ENCODE measurements around the gene HOXC11. TPM values are rescaled to one million over a fixed set of nuclear protein-coding genes. Genes with fewer than 3 reads are reported as not detected.

Gene HOXC11
- total RNA-seq, result not detected

- intact Hi-C loops (cut with micrococcal nuclease), result no loop called here
- H3K4me1 Mint-ChIP-seq (ENCODE audit: low read depth), result peaks cover 20% of the 10 kb centered on the region
- peaks cover 83% of the 10 kb centered on the region for H3K27me3 Mint-ChIP-seq
- CTCF ChIA-PET, result interaction anchor here (0.6 to 1.8 kb wide), 3 partner anchors 12 to 463 kb away, joined by 3 read pairs; partner anchors contain the start of gene HOXC10
- peak within 1 kb of the TSS; percentile 4 for H3K27ac Mint-ChIP-seq
- no peak for DNase-seq
- POLR2A ChIA-PET, result no interaction called here
- peaks cover 8% of the 10 kb centered on the region for H3K36me3 Mint-ChIP-seq
- H3K9me3 Mint-ChIP-seq, result no peaks in the 10 kb centered on the region
- H3K4me3 Mint-ChIP-seq, result peak within 1 kb of the TSS; percentile 30
Measured at GRCh38 chr12:53972722-53973235, at the start of gene HOXC11. Gene HOXC11 (plus strand): TSS chr12:53973126. CDS start chr12:53973242, 116 bp downstream.

GRCh38 chr12:53924521-53925405 is 48.2 kb upstream of the HOXC11 start:
- Mint-ChIP-seq H3K4me1 (ENCODE audit: low read depth) (peaks cover 2% of the 10 kb centered on the region), H3K36me3 (no peaks in the 10 kb centered on the region), H3K4me3 (no peak overlapping the region), H3K9me3 (no peaks in the 10 kb centered on the region), H3K27ac (no peak overlapping the region), H3K27me3 (peaks cover 75% of the 10 kb centered on the region)
- POLR2A ChIA-PET, result no interaction called here
- intact Hi-C loops (cut with micrococcal nuclease), result no loop called here
- no peak for DNase-seq
- CTCF ChIA-PET, result no interaction called here

- no peaks in the 10 kb centered on the region for H3K9me3 Mint-ChIP-seq
- DNase-seq, result no peak
- no peaks in the 10 kb centered on the region for H3K36me3 Mint-ChIP-seq
- ChIA-PET POLR2A (no interaction called here), CTCF (interaction anchor here (0.6 kb wide), 1 partner anchor 105 kb away, joined by 3 read pairs; the partner anchor contains the start of gene HOXC5)
- peaks cover 2% of the 10 kb centered on the region for H3K4me1 Mint-ChIP-seq (ENCODE audit: low read depth)
- H3K27me3 Mint-ChIP-seq, result peaks cover 81% of the 10 kb centered on the region
- intact Hi-C loops (cut with micrococcal nuclease), result no loop called here
- H3K4me3 Mint-ChIP-seq, result no peak overlapping the region
- H3K27ac Mint-ChIP-seq, result no peak overlapping the region
Measured at GRCh38 chr12:53927220-53928029, 45.5 kb upstream of the HOXC11 start.

GRCh38 chr12:53928054-53928835 is 44.7 kb upstream of the HOXC11 start:
- no peak overlapping the region for H3K4me3 Mint-ChIP-seq
- DNase-seq, result no peak
- no peak overlapping the region for H3K27ac Mint-ChIP-seq
- peaks cover 2% of the 10 kb centered on the region for H3K4me1 Mint-ChIP-seq (ENCODE audit: low read depth)
- peaks cover 81% of the 10 kb centered on the region for H3K27me3 Mint-ChIP-seq
- POLR2A ChIA-PET, result no interaction called here
- H3K36me3 Mint-ChIP-seq, result no peaks in the 10 kb centered on the region
- H3K9me3 Mint-ChIP-seq, result no peaks in the 10 kb centered on the region
- CTCF ChIA-PET, result interaction anchor here (0.6 to 0.8 kb wide), 3 partner anchors 44 to 159 kb away, joined by 3 read pairs; partner anchors contain the start of gene HOXC5
- intact Hi-C loops (cut with micrococcal nuclease), result no loop called here

DNA sequence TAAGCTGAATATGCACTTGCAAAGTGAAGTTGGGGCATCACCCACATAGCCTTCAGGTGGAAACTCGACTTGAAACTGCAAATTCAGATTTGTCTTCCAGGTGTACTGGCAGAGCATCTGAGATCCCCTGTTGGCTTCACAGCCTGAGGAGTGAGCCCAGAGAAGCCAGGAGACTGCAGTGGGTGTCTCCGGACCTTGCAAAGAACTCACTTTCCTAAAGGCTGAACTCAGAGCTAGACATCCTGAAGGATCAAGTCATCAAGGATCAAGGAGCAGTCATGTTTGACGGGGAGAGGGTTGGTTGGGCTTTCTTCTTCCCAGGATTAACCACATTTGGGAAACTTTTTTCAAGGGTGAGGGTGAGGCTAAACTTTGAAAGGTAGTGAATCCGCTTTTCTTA is 43.4 kb upstream of the HOXC11 start:
- no peak for DNase-seq
- H3K27ac Mint-ChIP-seq, result no peak overlapping the region
- CTCF ChIA-PET, result no interaction called here
- intact Hi-C loops (cut with micrococcal nuclease), result no loop called here
- H3K4me3 Mint-ChIP-seq, result no peak overlapping the region
- peaks cover 85% of the 10 kb centered on the region for H3K27me3 Mint-ChIP-seq
- no peaks in the 10 kb centered on the region for H3K36me3 Mint-ChIP-seq
- peaks cover 2% of the 10 kb centered on the region for H3K4me1 Mint-ChIP-seq (ENCODE audit: low read depth)
- no peaks in the 10 kb centered on the region for H3K9me3 Mint-ChIP-seq
- POLR2A ChIA-PET, result no interaction called here

DNA sequence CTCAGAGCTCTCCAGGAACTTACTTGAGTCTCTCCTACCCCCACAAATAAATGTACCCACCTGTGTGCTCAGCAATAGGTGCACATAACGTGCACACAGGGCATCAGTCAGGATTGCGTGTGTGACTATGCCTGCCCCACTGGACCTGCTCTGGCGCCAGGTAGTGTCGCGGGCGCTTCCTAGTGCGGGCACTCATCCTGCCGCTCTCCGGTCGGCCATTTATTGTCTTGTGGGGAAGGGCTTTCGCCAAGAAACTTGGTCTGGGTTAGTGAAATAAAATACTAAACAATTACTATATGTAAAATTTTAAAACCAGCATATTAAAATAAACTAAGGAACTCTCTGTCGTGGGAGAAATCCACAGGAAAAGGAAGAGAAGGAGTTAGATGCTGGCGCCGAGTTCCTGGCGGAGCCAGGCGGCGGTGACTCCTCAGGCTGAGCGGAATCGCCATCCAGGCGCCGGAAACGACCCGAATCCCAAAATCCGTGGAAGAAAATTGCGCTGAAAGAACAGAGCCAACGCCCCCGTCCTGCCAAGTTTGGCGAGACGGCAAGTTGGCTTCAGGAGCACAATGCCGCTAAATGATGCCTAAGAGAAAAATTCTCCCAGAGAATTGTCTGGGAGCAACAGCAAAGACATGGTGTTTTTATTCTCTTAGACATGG is 42.2 kb upstream of the HOXC11 start:
- ChIA-PET POLR2A (no interaction called here), CTCF (no interaction called here)
- peaks cover 9% of the 10 kb centered on the region for H3K4me1 Mint-ChIP-seq (ENCODE audit: low read depth)
- intact Hi-C loops (cut with micrococcal nuclease), result no loop called here
- peaks cover 85% of the 10 kb centered on the region for H3K27me3 Mint-ChIP-seq
- DNase-seq, result no peak
- H3K4me3 Mint-ChIP-seq, result no peak overlapping the region
- no peaks in the 10 kb centered on the region for H3K36me3 Mint-ChIP-seq
- no peak overlapping the region for H3K27ac Mint-ChIP-seq
- H3K9me3 Mint-ChIP-seq, result no peaks in the 10 kb centered on the region

DNA sequence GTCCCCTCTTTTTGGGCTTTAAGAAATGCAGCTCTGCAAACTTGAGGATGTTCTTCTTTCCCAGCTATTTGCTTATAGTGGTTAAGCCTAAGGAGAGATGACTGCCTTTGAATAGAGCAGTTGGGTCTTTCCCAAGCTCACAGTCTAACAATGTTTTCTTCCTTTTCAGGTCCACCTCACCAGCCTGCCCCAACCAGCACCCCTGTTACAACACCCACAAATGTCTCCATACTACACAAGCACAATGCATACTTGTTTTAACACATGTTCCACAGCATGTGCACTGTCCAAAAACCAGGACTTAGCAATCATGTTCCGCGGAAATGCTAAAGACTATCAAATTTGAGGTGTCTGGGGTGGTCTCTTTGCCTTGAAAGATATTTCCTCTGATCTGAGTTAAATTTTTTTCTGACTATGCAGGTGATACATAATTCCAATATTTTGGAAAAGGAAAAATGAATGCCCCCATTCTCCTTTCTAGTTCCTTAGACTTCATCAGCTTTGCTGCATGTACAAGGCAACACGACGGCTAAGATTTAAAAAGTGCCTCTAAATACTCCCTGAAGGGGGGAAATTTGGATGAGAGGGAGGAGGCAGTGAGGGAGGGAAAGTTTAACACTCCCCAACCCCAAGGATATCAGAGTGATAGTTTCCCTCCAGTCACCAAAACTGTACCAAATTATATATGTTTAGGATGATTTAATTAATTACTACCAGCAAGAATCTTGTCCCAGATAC is 40.9 kb upstream of the HOXC11 start:
- DNase-seq, result no peak
- no peaks in the 10 kb centered on the region for H3K36me3 Mint-ChIP-seq
- no peaks in the 10 kb centered on the region for H3K9me3 Mint-ChIP-seq
- intact Hi-C loops (cut with micrococcal nuclease), result no loop called here
- no peak overlapping the region for H3K4me3 Mint-ChIP-seq
- peaks cover 85% of the 10 kb centered on the region for H3K27me3 Mint-ChIP-seq
- CTCF ChIA-PET, result no interaction called here
- POLR2A ChIA-PET, result no interaction called here
- H3K4me1 Mint-ChIP-seq (ENCODE audit: low read depth), result peaks cover 10% of the 10 kb centered on the region
- no peak overlapping the region for H3K27ac Mint-ChIP-seq

DNA sequence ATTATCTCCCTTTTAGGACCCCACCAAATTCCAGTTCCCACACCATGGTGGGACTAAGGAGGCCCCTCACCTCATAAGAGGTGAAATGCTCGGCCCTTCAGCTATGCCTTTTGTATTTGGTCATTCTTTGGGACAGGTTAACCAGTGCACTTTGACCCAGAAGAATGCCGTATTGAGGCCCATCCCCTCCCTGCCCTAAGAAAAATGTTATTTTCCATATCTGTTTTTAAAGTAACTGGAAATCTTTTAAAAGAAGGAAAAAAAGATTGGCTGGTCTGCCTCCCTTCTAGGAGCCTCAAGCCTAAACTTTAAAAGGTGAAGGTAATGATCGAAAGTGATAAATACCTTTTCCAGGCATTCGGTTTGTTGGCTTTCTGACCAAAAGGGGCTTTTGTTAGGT is 40.0 kb upstream of the HOXC11 start:
- no peaks in the 10 kb centered on the region for H3K36me3 Mint-ChIP-seq

DNA sequence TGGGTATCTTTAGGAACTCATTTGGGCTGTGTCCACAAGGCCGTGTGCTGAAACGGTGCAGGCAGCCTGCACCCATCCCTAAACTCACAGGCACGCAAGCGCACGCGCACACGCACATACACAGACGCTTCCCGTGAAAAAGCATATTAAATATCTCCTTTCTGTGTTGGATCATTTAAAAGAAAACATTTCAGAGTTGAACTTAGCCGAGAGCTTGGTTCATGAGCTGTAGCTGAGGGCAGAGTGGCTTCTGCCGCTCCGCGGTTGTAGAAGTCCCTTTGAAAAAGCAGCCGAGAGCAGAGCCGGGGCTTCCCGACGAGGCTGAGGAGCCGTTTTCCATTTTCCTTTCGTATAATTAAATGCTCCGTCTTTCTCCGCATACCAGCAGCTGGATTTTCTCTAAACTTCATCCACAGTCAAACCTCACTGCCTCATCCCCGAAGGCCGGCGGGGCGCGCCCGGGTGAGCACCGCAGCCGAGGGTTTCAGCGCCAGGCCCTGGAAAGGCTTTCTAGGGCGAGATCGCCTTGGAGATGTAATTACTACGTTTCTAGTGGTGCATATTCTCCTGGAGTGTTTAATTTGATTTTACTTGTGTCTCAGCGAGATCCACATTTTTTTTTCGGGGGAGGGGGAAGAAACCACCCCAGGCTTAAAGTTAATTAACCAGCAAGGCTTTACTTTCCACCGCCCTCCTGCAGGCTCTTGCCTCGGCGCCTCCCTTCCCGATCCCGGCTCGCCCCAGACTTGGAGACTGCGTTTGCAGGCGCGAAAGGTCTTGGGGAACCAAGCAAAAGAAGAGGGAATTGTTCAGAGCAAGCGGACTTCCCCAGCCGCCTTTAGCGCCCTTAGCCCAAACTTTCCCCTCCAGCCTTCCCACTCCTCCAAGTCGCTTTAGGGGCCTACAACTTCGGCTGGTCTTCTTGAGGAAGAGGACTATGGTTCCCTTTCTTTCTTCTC is 37.3 kb upstream of the HOXC11 start:
- H3K36me3 Mint-ChIP-seq, result no peaks in the 10 kb centered on the region
- intact Hi-C loops (cut with micrococcal nuclease), result no loop called here
- POLR2A ChIA-PET, result no interaction called here
- H3K4me1 Mint-ChIP-seq (ENCODE audit: low read depth), result peaks cover 8% of the 10 kb centered on the region
- CTCF ChIA-PET, result no interaction called here
- H3K4me3 Mint-ChIP-seq, result no peak overlapping the region
- H3K9me3 Mint-ChIP-seq, result no peaks in the 10 kb centered on the region
- peaks cover 79% of the 10 kb centered on the region for H3K27me3 Mint-ChIP-seq
- DNase-seq, result no peak
- H3K27ac Mint-ChIP-seq, result no peak overlapping the region

More for the DNA sequence above, 40.0 kb upstream of the HOXC11 start:
- no peak for DNase-seq
- H3K4me3 Mint-ChIP-seq, result no peak overlapping the region
- no peak overlapping the region for H3K27ac Mint-ChIP-seq
- H3K27me3 Mint-ChIP-seq, result peaks cover 85% of the 10 kb centered on the region
- no peaks in the 10 kb centered on the region for H3K9me3 Mint-ChIP-seq
- CTCF ChIA-PET, result interaction anchor here (1.7 kb wide), 1 partner anchor 99 kb away, joined by 5 read pairs; no protein-coding TSS in a partner anchor
- peaks cover 10% of the 10 kb centered on the region for H3K4me1 Mint-ChIP-seq (ENCODE audit: low read depth)
- intact Hi-C loops (cut with micrococcal nuclease), result no loop called here
- POLR2A ChIA-PET, result no interaction called here

DNA sequence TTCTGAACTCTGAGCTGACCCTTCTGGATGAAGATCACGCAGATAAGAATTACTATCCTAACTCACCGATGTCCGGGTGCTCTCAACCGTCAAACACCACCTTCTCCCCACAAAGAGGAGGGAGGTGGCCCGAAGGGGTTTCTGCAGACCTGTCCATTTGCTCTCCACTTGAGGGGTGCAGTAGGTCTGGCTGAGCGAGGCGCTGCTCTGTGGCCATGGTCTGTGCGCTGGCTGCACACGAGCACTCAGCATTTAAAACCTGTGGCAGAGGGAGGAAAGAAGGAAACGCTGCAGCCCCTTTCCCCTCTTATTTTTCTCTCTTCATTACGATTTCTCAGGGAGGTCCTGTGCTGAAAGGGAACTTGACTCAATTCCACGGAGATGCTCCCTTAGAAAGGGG is 35.8 kb upstream of the HOXC11 start:
- intact Hi-C loops (cut with micrococcal nuclease), result no loop called here
- no peak for DNase-seq
- H3K4me1 Mint-ChIP-seq (ENCODE audit: low read depth), result peaks cover 8% of the 10 kb centered on the region
- no peak overlapping the region for H3K27ac Mint-ChIP-seq
- H3K9me3 Mint-ChIP-seq, result no peaks in the 10 kb centered on the region
- peaks cover 81% of the 10 kb centered on the region for H3K27me3 Mint-ChIP-seq
- ChIA-PET POLR2A (no interaction called here), CTCF (interaction anchor here (1.0 kb wide), 1 partner anchor 255 kb away, joined by 5 read pairs; no protein-coding TSS in a partner anchor)
- no peak overlapping the region for H3K4me3 Mint-ChIP-seq
- no peaks in the 10 kb centered on the region for H3K36me3 Mint-ChIP-seq

Data from activated CD4-positive, alpha-beta memory T cell treated with anti-CD3 and anti-CD28 coated beads for 36 hours (primary cell).